K562 (cell line): ENCODE results near the gene EPHB6. TPM values are rescaled to one million over a fixed set of nuclear protein-coding genes. Genes with fewer than 3 reads are reported as not detected.

Experiments used
- CAMTA2 ChIP-seq: fragments of 250-450 bp; sonication (Bioruptor Pico); conservative IDR thresholded peaks from 2 replicates; pipeline ENCODE4 v1.5.1; 2022
- CREM ChIP-seq: IDR thresholded peaks from 2 replicates; pipeline ENCODE4 v1.6.1; 2014; ENCODE audit warnings: antibody characterized with exemption, low read depth
- EHMT2 ChIP-seq: fragments of 450-650 bp; IDR thresholded peaks from 2 replicates; pipeline ENCODE4 v1.6.1; 2018; ENCODE audit warnings: antibody characterized with exemption
- ELK1 ChIP-seq: sonication (generic); formaldehyde crosslinking; IDR thresholded peaks from 2 replicates; pipeline ENCODE4 v1.8.1; 2022; ENCODE audit warnings: missing genetic modification reagents
- ERF ChIP-seq: fragments of 450-650 bp; formaldehyde crosslinking; IDR thresholded peaks from 2 replicates; pipeline ENCODE4 v1.4.0; 2020; ENCODE audit warnings: mild to moderate bottlenecking, mixed read lengths
- ETV5 ChIP-seq: sonication (generic); formaldehyde crosslinking; IDR thresholded peaks from 2 replicates; pipeline ENCODE4 v1.4.0; 2020; ENCODE audit warnings: low read depth, mild to moderate bottlenecking, missing genetic modification reagents
- HDGF ChIP-seq: fragments of 450-650 bp; IDR thresholded peaks from 2 replicates; pipeline ENCODE4 v1.6.1; 2016
- HNRNPH1 ChIP-seq: fragments of 200-400 bp; formaldehyde crosslinking; optimal IDR thresholded peaks from 2 replicates; pipeline ENCODE3; 2017; ENCODE audit warnings: low read depth, mild to moderate bottlenecking, low read length, moderate library complexity
- KLF1 ChIP-seq: fragments of 450-650 bp; IDR thresholded peaks from 2 replicates; pipeline ENCODE4 v1.6.1; 2016; ENCODE audit warnings: missing genetic modification characterization, missing compliant biosample characterization
- MITF ChIP-seq: IDR thresholded peaks from 2 replicates; pipeline ENCODE4 v1.6.1; 2014; ENCODE audit warnings: antibody characterized with exemption
- PHB2 ChIP-seq: fragments of 450-650 bp; IDR thresholded peaks from 2 replicates; pipeline ENCODE4 v1.6.1; 2017; ENCODE audit warnings: low read depth
- POU5F1 ChIP-seq: fragments of 150-350 bp; IDR thresholded peaks from 2 replicates; pipeline ENCODE4 v1.6.1; 2014; ENCODE audit warnings: borderline replicate concordance, low read length, low read depth, mild to moderate bottlenecking; ENCODE audit not compliant: partially characterized antibody
- PRPF4 ChIP-seq: fragments of 200-400 bp; formaldehyde crosslinking; IDR thresholded peaks from one replicate; pipeline ENCODE4 v1.6.1; 2017; ENCODE audit warnings: low read length, low read depth, mild to moderate bottlenecking; ENCODE audit not compliant: insufficient read depth, poor library complexity, severe bottlenecking
- RNF219 ChIP-seq: fragments of 250-450 bp; sonication (Bioruptor Pico); IDR thresholded peaks from 2 replicates; pipeline ENCODE4 v1.5.0; 2022; ENCODE audit warnings: mild to moderate bottlenecking
- RUNX1 ChIP-seq: sonication (generic); IDR thresholded peaks from 2 replicates; pipeline ENCODE4 v1.6.1; 2016; ENCODE audit warnings: antibody characterized with exemption, low read depth
- SAFB2 ChIP-seq: fragments of 200-400 bp; formaldehyde crosslinking; IDR thresholded peaks from 2 replicates; pipeline ENCODE4 v1.6.1; 2018; ENCODE audit warnings: borderline replicate concordance, low read length, low read depth, moderate library complexity; ENCODE audit not compliant: severe bottlenecking
- STAT5A ChIP-seq: IDR thresholded peaks from 2 replicates; pipeline ENCODE4 v1.6.1; 2012; ENCODE audit warnings: low read length, inconsistent platforms, borderline replicate concordance
- TRIM24 ChIP-seq, 2 experiments: fragments of 450-650 bp; IDR thresholded peaks; 2 replicates each; pipeline ENCODE4 v1.6.1; 2016
- XRCC4 ChIP-seq: IDR thresholded peaks from one replicate; pipeline ENCODE4 v1.6.1; 2011; ENCODE audit not compliant: insufficient read depth, insufficient read length; ENCODE audit errors: extremely low read depth
- ZNF140 ChIP-seq: fragments of 250-450 bp; sonication (Bioruptor Pico); IDR thresholded peaks from 2 replicates; pipeline ENCODE4 v1.8.0; 2021; ENCODE audit warnings: moderate library complexity, mild to moderate bottlenecking, inconsistent platforms
- ZNF224 ChIP-seq: sonication (generic); formaldehyde crosslinking; IDR thresholded peaks from 2 replicates; pipeline ENCODE4 v1.8.0; 2022; ENCODE audit warnings: mild to moderate bottlenecking, missing genetic modification reagents
- ZNF280B ChIP-seq: fragments of 250-450 bp; sonication (Bioruptor Pico); IDR thresholded peaks from 2 replicates; pipeline ENCODE4 v1.5.1; 2021; ENCODE audit warnings: mild to moderate bottlenecking
- ZNF311 ChIP-seq: fragments of 250-450 bp; sonication (Bioruptor Pico); IDR thresholded peaks from 2 replicates; pipeline ENCODE4 v1.4.0; 2020; ENCODE audit warnings: mild to moderate bottlenecking, moderate library complexity
- ZNF695 ChIP-seq: fragments of 450-650 bp; formaldehyde crosslinking; IDR thresholded peaks from 2 replicates; pipeline ENCODE4 v1.4.0; 2020; ENCODE audit warnings: mild to moderate bottlenecking, moderate library complexity
- ZNF785 ChIP-seq: fragments of 250-450 bp; sonication (Bioruptor Pico); IDR thresholded peaks from 2 replicates; pipeline ENCODE4 v1.4.0; 2020; ENCODE audit warnings: mild to moderate bottlenecking
- polyA plus RNA-seq, 8 experiments: library from polyadenylated mRNA; depleted of rRNA in 4 of 8; stranded (reverse) in 5 of 8; unstranded in 3 of 8; fragments of >200 nt; fragmentation: Nextera tagmentation in 2 of 8; fragmentation: Illumina TruSeq in 1 of 8; extraction: Ambion mirVana in 2 of 8; extraction: Trizol in 1 of 8; gene quantifications; 2 replicates each; pipeline versions ENCODE4 v1.2.1 to v1.2.3, GENCODE V29; 2011 to 2014; ENCODE audit warnings: inconsistent platforms in 1 of 8, missing spikeins in 1 of 8
- total RNA-seq, 7 experiments: library from RNA; depleted of rRNA in 6 of 7; stranded (reverse); fragments of >200 nt in 6 of 7; fragmentation: Illumina TruSeq in 2 of 7; extraction: Trizol in 2 of 7; gene quantifications; 2 replicates each; pipeline versions ENCODE4 v1.2.1 to v1.2.3, GENCODE V29; 2011 to 2021; ENCODE audit warnings: low replicate concordance in 1 of 7

The EPHB6 gene
- total and polyA plus RNA-seq, 9 of the 15 experiments (the other 6 are each of a cell fraction or from before 2014, with no cell fraction given) = 1.4 to 123 (median 7.6) TPM

- no peak for TF ChIP-seq RNF219 (CRISPR knock-in tag)
- TF ChIP-seq ZNF785 = no peak
- no peak for TF ChIP-seq ETV5 (CRISPR knock-in tag)
- no peak for TF ChIP-seq ZNF224 (CRISPR knock-in tag)
- TF ChIP-seq ERF = no peak
- no peak for TF ChIP-seq PHB2
- no peak for TF ChIP-seq HDGF
- no peak for TF ChIP-seq SAFB2
- no peak for TF ChIP-seq ZNF280B
- no peak for TF ChIP-seq RUNX1
- TF ChIP-seq TRIM24 (IDR thresholded peaks at IDR 0.05) = 0 out of 4 replicates have a peak, but pooled peaks of 1 of the 2 experiments have one; percentile 16
- no peak for TF ChIP-seq PRPF4
- TF ChIP-seq MITF = no peak
- TF ChIP-seq STAT5A = no peak
- no peak for TF ChIP-seq ZNF140 (CRISPR knock-in tag)
- TF ChIP-seq KLF1 (tag) = no peak
- TF ChIP-seq ZNF311 (CRISPR knock-in tag) = no peak
- no peak for TF ChIP-seq ELK1 (CRISPR knock-in tag)
- TF ChIP-seq CAMTA2 (CRISPR knock-in tag) = no peak
- no peak for TF ChIP-seq ZNF695
- no peak for TF ChIP-seq POU5F1
- no peak for TF ChIP-seq HNRNPH1
- TF ChIP-seq CREM = no peak
- TF ChIP-seq EHMT2 = no peak
- TF ChIP-seq XRCC4 = no peak
These were observed 32.6 kb downstream of the EPHB6 start (continued) for GRCh38 chr7:142887282-142888015.
